HepG2 (cell line): Measurements from ENCODE around the gene UAP1L1. TPM values are rescaled to one million over a fixed set of nuclear protein-coding genes. Genes with fewer than 3 reads are reported as not detected.
A peak's percentile ranks its signal among the peaks of the same experiment; 100 is the strongest.

ENCODE experiments used
- ARNT2 ChIP-seq: sonication (generic); formaldehyde crosslinking; IDR thresholded peaks from 2 replicates; pipeline ENCODE4 v1.8.0; 2022; ENCODE audit warnings: mild to moderate bottlenecking, low read depth, missing genetic modification reagents, moderate library complexity
- ATF1 ChIP-seq: IDR thresholded peaks from 2 replicates; pipeline ENCODE4 v1.6.1; 2016; ENCODE audit warnings: mild to moderate bottlenecking, control low read depth
- HNF1A ChIP-seq, 2 experiments: sonication (generic) in 1 of 2; formaldehyde crosslinking in 1 of 2; IDR thresholded peaks; 2 replicates each; pipeline versions ENCODE4 v1.4.0 to v1.6.1; 2016 to 2020; ENCODE audit warnings: borderline replicate concordance in 1 of 2, low read depth in 1 of 2, mild to moderate bottlenecking in 1 of 2, missing genetic modification reagents in 1 of 2
- MXD4 ChIP-seq: IDR thresholded peaks from 2 replicates; pipeline ENCODE4 v1.6.1; 2016; ENCODE audit warnings: mild to moderate bottlenecking, missing biosample characterization, missing genetic modification reagents
- NFYC ChIP-seq: IDR thresholded peaks from 2 replicates; pipeline ENCODE4 v1.6.1; 2016; ENCODE audit warnings: missing genetic modification reagents, missing compliant biosample characterization
- POLR2AphosphoS5 ChIP-seq: IDR thresholded peaks from 2 replicates; pipeline ENCODE4 v1.6.1; 2012; ENCODE audit warnings: low read depth, low read length
- RFXANK ChIP-seq: IDR thresholded peaks from 2 replicates; pipeline ENCODE4 v1.6.1; 2016
- SALL1 ChIP-seq: sonication (generic); formaldehyde crosslinking; IDR thresholded peaks from 2 replicates; pipeline ENCODE4 v1.8.0; 2022; ENCODE audit warnings: mild to moderate bottlenecking, missing genetic modification reagents
- SIN3B ChIP-seq: fragments of 150-350 bp; IDR thresholded peaks from 2 replicates; pipeline ENCODE4 v1.6.1; 2014; ENCODE audit warnings: low read length
- SOX5 ChIP-seq: IDR thresholded peaks from 2 replicates; pipeline ENCODE4 v1.6.1; 2016; ENCODE audit warnings: borderline replicate concordance
- SP2 ChIP-seq: sonication (generic); formaldehyde crosslinking; IDR thresholded peaks from 2 replicates; pipeline ENCODE4 v1.5.1; 2020; ENCODE audit warnings: mild to moderate bottlenecking, missing genetic modification reagents
- SRSF4 ChIP-seq: fragments of 200-400 bp; formaldehyde crosslinking; IDR thresholded peaks from one replicate; pipeline ENCODE4 v1.6.1; 2018; ENCODE audit warnings: mild to moderate bottlenecking, low read depth, low read length, moderate library complexity; ENCODE audit not compliant: poor library complexity, severe bottlenecking
- ZNF180 ChIP-seq: sonication (generic); formaldehyde crosslinking; IDR thresholded peaks from 2 replicates; pipeline ENCODE4 v1.4.0; 2020; ENCODE audit warnings: low read depth, missing genetic modification reagents, borderline replicate concordance
- ZNF354B ChIP-seq: sonication (generic); formaldehyde crosslinking; IDR thresholded peaks from 2 replicates; pipeline ENCODE4 v1.8.0; 2022; ENCODE audit warnings: mild to moderate bottlenecking, missing genetic modification reagents
- ZNF503 ChIP-seq: sonication (generic); formaldehyde crosslinking; IDR thresholded peaks from 2 replicates; pipeline ENCODE4 v1.4.0; 2020; ENCODE audit warnings: missing genetic modification reagents
- ZNF547 ChIP-seq: sonication (generic); formaldehyde crosslinking; IDR thresholded peaks from 2 replicates; pipeline ENCODE4 v1.5.1; 2020; ENCODE audit warnings: mild to moderate bottlenecking, missing genetic modification reagents
- ZNF674 ChIP-seq: sonication (generic); formaldehyde crosslinking; IDR thresholded peaks from 2 replicates; pipeline ENCODE4 v1.5.0; 2020; ENCODE audit warnings: low read depth, mild to moderate bottlenecking, missing genetic modification reagents
- ZNF687 ChIP-seq: sonication (generic); formaldehyde crosslinking; IDR thresholded peaks from 2 replicates; pipeline ENCODE4 v1.5.1; 2020; ENCODE audit warnings: mild to moderate bottlenecking, missing genetic modification reagents, moderate library complexity
- ZNF772 ChIP-seq: sonication (generic); formaldehyde crosslinking; IDR thresholded peaks from 2 replicates; pipeline ENCODE4 v1.5.0; 2020; ENCODE audit warnings: mild to moderate bottlenecking, missing genetic modification reagents
- ZSCAN12 ChIP-seq: sonication (generic); formaldehyde crosslinking; IDR thresholded peaks from 2 replicates; pipeline ENCODE4 v1.9.0; 2021; ENCODE audit warnings: mild to moderate bottlenecking, missing genetic modification reagents
- polyA plus RNA-seq, 8 experiments: library from polyadenylated mRNA; depleted of rRNA in 3 of 8; stranded (reverse) in 7 of 8; unstranded in 1 of 8; fragments of >200 nt; fragmentation: Illumina TruSeq in 4 of 8; extraction: Trizol in 4 of 8; gene quantifications; 2 replicates each; pipeline versions ENCODE4 v1.2.1 to v1.2.3, GENCODE V29; 2011 to 2016; ENCODE audit warnings: low read depth in 4 of 8, missing spikeins in 1 of 8, mixed read lengths in 1 of 8; ENCODE audit not compliant: insufficient read depth in 1 of 8
- total RNA-seq, 5 experiments: library from RNA; depleted of rRNA; stranded (reverse); fragments of >200 nt; fragmentation: Illumina TruSeq; extraction: Trizol; gene quantifications; 2 replicates each; pipeline ENCODE4 v1.2.3, GENCODE V29; 2016; ENCODE audit warnings: low read depth in 1 of 5

Gene UAP1L1
- total and polyA plus RNA-seq, 2 of the 13 experiments (the other 11 are each of a cell fraction or from before 2014, with no cell fraction given), result 5.4 to 6.4 TPM

GRCh38 chr9:137028263-137029057 lies 48.9 kb upstream of the UAP1L1 start (continued):
- no peak for TF ChIP-seq SOX5 (CRISPR knock-in tag)
- no peak for TF ChIP-seq ZNF503 (CRISPR knock-in tag)
- TF ChIP-seq ATF1 (CRISPR knock-in tag), result no peak
- no peak for TF ChIP-seq ZNF354B
- TF ChIP-seq SALL1 (CRISPR knock-in tag), result 0 out of 2 replicates have a peak, but pooled peaks have one; percentile 15
- TF ChIP-seq ZNF687 (CRISPR knock-in tag), result peak; percentile 61; the same call in 1 of the 2 replicates
- TF ChIP-seq ARNT2 (CRISPR knock-in tag), result 0 out of 2 replicates have a peak, but pooled peaks have one; percentile 14
- no peak for TF ChIP-seq SIN3B
- no peak for TF ChIP-seq ZNF180 (CRISPR knock-in tag)
- TF ChIP-seq ZSCAN12 (CRISPR knock-in tag), result 0 out of 2 replicates have a peak, but pooled peaks have one; percentile 16
- TF ChIP-seq SRSF4, result no peak
- no peak for TF ChIP-seq NFYC (CRISPR knock-in tag)
- no peak for TF ChIP-seq ZNF674 (CRISPR knock-in tag)
- no peak for TF ChIP-seq RFXANK (CRISPR knock-in tag)
- no peak; the same call in 1 of the 2 replicates for TF ChIP-seq ZNF772 (CRISPR knock-in tag)
- 0 out of 2 replicates have a peak, but pooled peaks have one; percentile 27 for TF ChIP-seq SP2 (CRISPR knock-in tag)
- no peak for TF ChIP-seq HNF1A (IDR thresholded peaks at IDR 0.05; ENCODE audit: low read depth)
- TF ChIP-seq HNF1A (CRISPR knock-in tag; IDR thresholded peaks at IDR 0.05; ENCODE audit: borderline replicate concordance), result no peak
- no peak for TF ChIP-seq MXD4 (CRISPR knock-in tag)
- no peak for TF ChIP-seq ZNF547 (CRISPR knock-in tag)
- no peak for TF ChIP-seq POLR2AphosphoS5
